Stomach (tissue), 4 donors: Measurements from ENCODE around the gene CLIP2.
A peak's percentile ranks its signal among the peaks of the same experiment; 100 is the strongest.

Source experiments
- CTCF ChIP-seq, 7 experiments: fragments of 450-650 bp in 4 of 7; fragments of 200-600 bp in 3 of 7; sonication (generic) in 3 of 7; IDR thresholded peaks; one replicate each; pipeline ENCODE4 v1.5.1; 2016 to 2019; ENCODE audit warnings: antibody characterized with exemption in 7 of 7, control low read depth in 2 of 7, mild to moderate bottlenecking in 1 of 7
- EP300 ChIP-seq: sonication (generic); formaldehyde crosslinking; IDR thresholded peaks from one replicate; pipeline ENCODE4 v1.6.1; 2017; ENCODE audit warnings: antibody characterized with exemption
- POLR2A ChIP-seq, 4 donors: fragments of 450-650 bp; IDR thresholded peaks; one replicate each; pipeline ENCODE4 v1.6.1; 2016; ENCODE audit warnings: antibody characterized with exemption in 4 of 4, control low read depth in 2 of 4, mild to moderate bottlenecking in 1 of 4, moderate library complexity in 1 of 4
- POLR2AphosphoS5 ChIP-seq, 3 donors: sonication (generic); formaldehyde crosslinking; IDR thresholded peaks; one replicate each; pipeline ENCODE4 v1.6.1; 2016; ENCODE audit warnings: antibody characterized with exemption in 3 of 3

- TF ChIP-seq CTCF (IDR thresholded peaks at IDR 0.05) (no peak), POLR2AphosphoS5 (IDR thresholded peaks at IDR 0.05) (peak in 1 of 3 donors; percentile 17), POLR2A (IDR thresholded peaks at IDR 0.05) (no peak), EP300 (no peak)
These were observed 1.7 kb upstream of the CLIP2 start for GRCh38 chr7:74287303-74288033.
